T-helper 2 cell treated with Interferon-gamma antibody and Interleukin-4, amounts not matched to agents 5 μg/mL and 100 μg/mL, for 36 hours (primary cell): Measurements from ENCODE around the gene CST11.

Source experiments
- DNase-seq: peaks from one replicate; pipeline ENCODE4 v3.0.0; 2021; ENCODE audit warnings: low spot score
- H3K27ac Mint-ChIP-seq: one replicate; pipeline ENCODE4 v1.8.0; 2021; ENCODE audit warnings: mild to moderate bottlenecking, mixed read lengths
- H3K27me3 Mint-ChIP-seq: one replicate; pipeline ENCODE4 v1.8.0; 2021; ENCODE audit warnings: low read depth, mixed read lengths
- H3K36me3 Mint-ChIP-seq: one replicate; pipeline ENCODE4 v1.8.0; 2021; ENCODE audit warnings: low read depth, mixed read lengths
- H3K4me1 Mint-ChIP-seq: one replicate; pipeline ENCODE4 v1.8.0; 2021; ENCODE audit warnings: low read depth, mixed read lengths
- H3K4me3 Mint-ChIP-seq: one replicate; pipeline ENCODE4 v1.8.0; 2022; ENCODE audit warnings: mild to moderate bottlenecking, moderate library complexity, mixed read lengths
- H3K9me3 Mint-ChIP-seq: one replicate; pipeline ENCODE4 v1.8.0; 2021; ENCODE audit warnings: mixed read lengths

CST11 gene

GRCh38 chr20:23420943-23421931 is 31.4 kb downstream of the CST11 start, which contains the start of gene NAPB:
Gene NAPB (minus strand): TSS chr20:23421488. CDS start chr20:23421402, 86 bp downstream.
- peak; percentile 94 for DNase-seq

GRCh38 chr20:23419995-23420901 is 32.4 kb downstream of the CST11 start:
- Mint-ChIP-seq H3K36me3 (peaks cover 6% of the 10 kb centered on the region), H3K4me3 (peak overlapping the region; percentile 97), H3K9me3 (no peaks in the 10 kb centered on the region), H3K27ac (peak overlapping the region; percentile 90), H3K4me1 (peaks cover 43% of the 10 kb centered on the region), H3K27me3 (peaks cover 8% of the 10 kb centered on the region)
- DNase-seq = peak; percentile 41

More at GRCh38 chr20:23420943-23421931, 31.4 kb downstream of the CST11 start, which contains the start of gene NAPB:
- H3K27me3 Mint-ChIP-seq = peaks cover 8% of the 10 kb centered on the region
- peak within 1 kb of the TSS; percentile 75 for H3K27ac Mint-ChIP-seq
- peak within 1 kb of the TSS; percentile 97 for H3K4me3 Mint-ChIP-seq
- no peaks in the 10 kb centered on the region for H3K9me3 Mint-ChIP-seq
- peaks cover 3% of the 10 kb centered on the region for H3K36me3 Mint-ChIP-seq
- H3K4me1 Mint-ChIP-seq = peaks cover 40% of the 10 kb centered on the region

GRCh38 chr20:23419657-23419994 is 33.0 kb downstream of the CST11 start:
- H3K4me1 Mint-ChIP-seq = peaks cover 42% of the 10 kb centered on the region
- H3K9me3 Mint-ChIP-seq = no peaks in the 10 kb centered on the region
- H3K27ac Mint-ChIP-seq = peak overlapping the region; percentile 90
- peaks cover 6% of the 10 kb centered on the region for H3K36me3 Mint-ChIP-seq
- peak overlapping the region; percentile 97 for H3K4me3 Mint-ChIP-seq
- DNase-seq = no peak
- peaks cover 2% of the 10 kb centered on the region for H3K27me3 Mint-ChIP-seq

- Mint-ChIP-seq H3K4me1 (peaks cover 38% of the 10 kb centered on the region), H3K4me3 (peak overlapping the region; percentile 36), H3K36me3 (peaks cover 6% of the 10 kb centered on the region), H3K9me3 (no peaks in the 10 kb centered on the region), H3K27ac (peak overlapping the region; percentile 12), H3K27me3 (no peaks in the 10 kb centered on the region)
- no peak for DNase-seq
Observed at GRCh38 chr20:23417861-23418260, 34.8 kb downstream of the CST11 start.

GRCh38 chr20:23415959-23416583 is 36.6 kb downstream of the CST11 start:
- Mint-ChIP-seq H3K27me3 (no peaks in the 10 kb centered on the region), H3K36me3 (peaks cover 10% of the 10 kb centered on the region), H3K4me3 (no peak overlapping the region), H3K9me3 (no peaks in the 10 kb centered on the region), H3K4me1 (peaks cover 30% of the 10 kb centered on the region), H3K27ac (no peak overlapping the region)
- no peak for DNase-seq

- H3K9me3 Mint-ChIP-seq = no peaks in the 10 kb centered on the region
- DNase-seq = no peak
- H3K27ac Mint-ChIP-seq = no peak overlapping the region
- no peak overlapping the region for H3K4me3 Mint-ChIP-seq
- H3K36me3 Mint-ChIP-seq = peaks cover 12% of the 10 kb centered on the region
- H3K4me1 Mint-ChIP-seq = peaks cover 32% of the 10 kb centered on the region
- no peaks in the 10 kb centered on the region for H3K27me3 Mint-ChIP-seq
Observed at GRCh38 chr20:23415555-23415954, 37.1 kb downstream of the CST11 start.

- Mint-ChIP-seq H3K4me3 (no peak overlapping the region), H3K27ac (no peak overlapping the region), H3K36me3 (peaks cover 9% of the 10 kb centered on the region), H3K4me1 (peaks cover 29% of the 10 kb centered on the region), H3K27me3 (no peaks in the 10 kb centered on the region), H3K9me3 (no peaks in the 10 kb centered on the region)
- DNase-seq = no peak
Observed at GRCh38 chr20:23414526-23415188, 38.0 kb downstream of the CST11 start.

GRCh38 chr20:23413862-23414422 is 38.7 kb downstream of the CST11 start:
- DNase-seq = no peak
- H3K4me1 Mint-ChIP-seq = peaks cover 23% of the 10 kb centered on the region

GRCh38 chr20:23412026-23412425 is 40.6 kb downstream of the CST11 start:
- no peak overlapping the region for H3K4me3 Mint-ChIP-seq
- DNase-seq = no peak
- peaks cover 9% of the 10 kb centered on the region for H3K36me3 Mint-ChIP-seq
- peaks cover 24% of the 10 kb centered on the region for H3K4me1 Mint-ChIP-seq
- H3K27me3 Mint-ChIP-seq = no peaks in the 10 kb centered on the region
- no peaks in the 10 kb centered on the region for H3K9me3 Mint-ChIP-seq
- H3K27ac Mint-ChIP-seq = no peak overlapping the region

More at GRCh38 chr20:23413862-23414422, 38.7 kb downstream of the CST11 start:
- H3K27me3 Mint-ChIP-seq = no peaks in the 10 kb centered on the region
- H3K9me3 Mint-ChIP-seq = no peaks in the 10 kb centered on the region
- no peak overlapping the region for H3K27ac Mint-ChIP-seq
- peaks cover 9% of the 10 kb centered on the region for H3K36me3 Mint-ChIP-seq
- no peak overlapping the region for H3K4me3 Mint-ChIP-seq

GRCh38 chr20:23410916-23411695 is 41.6 kb downstream of the CST11 start:
- Mint-ChIP-seq H3K27ac (no peak overlapping the region), H3K9me3 (no peaks in the 10 kb centered on the region), H3K4me1 (peaks cover 24% of the 10 kb centered on the region), H3K4me3 (no peak overlapping the region), H3K36me3 (peaks cover 9% of the 10 kb centered on the region), H3K27me3 (no peaks in the 10 kb centered on the region)
- DNase-seq = no peak

- Mint-ChIP-seq H3K36me3 (peaks cover 6% of the 10 kb centered on the region), H3K27ac (no peak overlapping the region), H3K4me3 (no peak overlapping the region), H3K9me3 (no peaks in the 10 kb centered on the region), H3K4me1 (peaks cover 21% of the 10 kb centered on the region), H3K27me3 (no peaks in the 10 kb centered on the region)
- no peak for DNase-seq
Observed at GRCh38 chr20:23409800-23410199, 42.9 kb downstream of the CST11 start.

GRCh38 chr20:23408957-23409356 is 43.7 kb downstream of the CST11 start:
- Mint-ChIP-seq H3K9me3 (no peaks in the 10 kb centered on the region), H3K27ac (no peak overlapping the region), H3K36me3 (peaks cover 6% of the 10 kb centered on the region), H3K4me1 (peaks cover 23% of the 10 kb centered on the region), H3K27me3 (no peaks in the 10 kb centered on the region), H3K4me3 (no peak overlapping the region)
- DNase-seq = no peak
